Testis (tissue), 2 donors: ENCODE results near the gene PRKCI.

Source experiments
- POLR2A ChIP-seq: fragments of 450-650 bp; IDR thresholded peaks from one replicate; pipeline ENCODE4 v1.6.1; 2017; ENCODE audit warnings: antibody characterized with exemption, mild to moderate bottlenecking, moderate library complexity
- TF ChIP-seq, protein P1 (sequence below), 3 experiments: fragments of 450-650 bp in 2 of 3; fragments of 200-600 bp in 1 of 3; sonication (generic) in 1 of 3; IDR thresholded peaks; one replicate each; pipeline ENCODE4 v1.5.1; 2016 to 2019; ENCODE audit warnings: antibody characterized with exemption in 3 of 3, mild to moderate bottlenecking in 2 of 3, moderate library complexity in 1 of 3

GRCh38 chr3:170290194-170290593 is 68.0 kb downstream of the PRKCI start:
- TF ChIP-seq, protein P1, sequence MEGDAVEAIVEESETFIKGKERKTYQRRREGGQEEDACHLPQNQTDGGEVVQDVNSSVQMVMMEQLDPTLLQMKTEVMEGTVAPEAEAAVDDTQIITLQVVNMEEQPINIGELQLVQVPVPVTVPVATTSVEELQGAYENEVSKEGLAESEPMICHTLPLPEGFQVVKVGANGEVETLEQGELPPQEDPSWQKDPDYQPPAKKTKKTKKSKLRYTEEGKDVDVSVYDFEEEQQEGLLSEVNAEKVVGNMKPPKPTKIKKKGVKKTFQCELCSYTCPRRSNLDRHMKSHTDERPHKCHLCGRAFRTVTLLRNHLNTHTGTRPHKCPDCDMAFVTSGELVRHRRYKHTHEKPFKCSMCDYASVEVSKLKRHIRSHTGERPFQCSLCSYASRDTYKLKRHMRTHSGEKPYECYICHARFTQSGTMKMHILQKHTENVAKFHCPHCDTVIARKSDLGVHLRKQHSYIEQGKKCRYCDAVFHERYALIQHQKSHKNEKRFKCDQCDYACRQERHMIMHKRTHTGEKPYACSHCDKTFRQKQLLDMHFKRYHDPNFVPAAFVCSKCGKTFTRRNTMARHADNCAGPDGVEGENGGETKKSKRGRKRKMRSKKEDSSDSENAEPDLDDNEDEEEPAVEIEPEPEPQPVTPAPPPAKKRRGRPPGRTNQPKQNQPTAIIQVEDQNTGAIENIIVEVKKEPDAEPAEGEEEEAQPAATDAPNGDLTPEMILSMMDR (IDR thresholded peaks at IDR 0.05), result no peak
- no peak for TF ChIP-seq POLR2A
